WTC11 (cell line): ENCODE data around the gene MIPOL1. TPM values are rescaled to one million over a fixed set of nuclear protein-coding genes. Genes with fewer than 3 reads are reported as not detected.

Experiments
- ATAC-seq: fragments of 200-7000 bp; cut with Tn5 transposase; 2 replicates; pipeline ENCODE4 v1.10.0; 2021; ENCODE audit warnings: mild to moderate bottlenecking, moderate library complexity
- CTCF ChIA-PET: fragments of 300-600 bp; sonication (Branson Sonifier 250); formaldehyde crosslinking; loops from one replicate; lab custom pipeline; 2021; ENCODE audit warnings: antibody characterized with exemption; lab: Charles Lee
- POLR2A ChIA-PET: fragments of 350-600 bp; sonication (Branson Sonifier 250); formaldehyde crosslinking; loops from one replicate; lab custom pipeline; 2021; ENCODE audit warnings: antibody characterized with exemption; lab: Charles Lee
- DNase-seq: peaks from one replicate; pipeline ENCODE4 v3.0.0; 2021; ENCODE audit warnings: low spot score
- H3K27ac Mint-ChIP-seq: 2 replicates; pipeline ENCODE4 v1.8.0; 2021; ENCODE audit warnings: mixed read lengths
- H3K27me3 Mint-ChIP-seq: 2 replicates; pipeline ENCODE4 v1.8.0; 2021; ENCODE audit warnings: low read depth, mild to moderate bottlenecking, moderate library complexity, mixed read lengths
- H3K36me3 Mint-ChIP-seq: 2 replicates; pipeline ENCODE4 v1.8.0; 2021; ENCODE audit warnings: mixed read lengths
- H3K4me1 Mint-ChIP-seq: 2 replicates; pipeline ENCODE4 v1.8.0; 2022; ENCODE audit warnings: mixed read lengths
- H3K4me3 Mint-ChIP-seq: 2 replicates; pipeline ENCODE4 v1.8.0; 2021; ENCODE audit warnings: mild to moderate bottlenecking, moderate library complexity, mixed read lengths
- H3K9me3 Mint-ChIP-seq: 2 replicates; pipeline ENCODE4 v1.8.0; 2021; ENCODE audit warnings: mixed read lengths
- ARID4B ChIP-seq: sonication (generic); formaldehyde crosslinking; IDR thresholded peaks from 2 replicates; pipeline ENCODE4 v1.8.0; 2023; ENCODE audit warnings: missing genetic modification reagents, mild to moderate bottlenecking, borderline replicate concordance
- ATF1 ChIP-seq: sonication (generic); formaldehyde crosslinking; IDR thresholded peaks from 2 replicates; pipeline ENCODE4 v1.8.1; 2023; ENCODE audit warnings: mild to moderate bottlenecking, moderate library complexity, missing genetic modification reagents
- CREM ChIP-seq: sonication (generic); formaldehyde crosslinking; IDR thresholded peaks from 2 replicates; pipeline ENCODE4 v1.8.1; 2022; ENCODE audit warnings: mild to moderate bottlenecking, missing genetic modification reagents, moderate library complexity
- FOXK1 ChIP-seq: sonication (generic); formaldehyde crosslinking; IDR thresholded peaks from 2 replicates; pipeline ENCODE4 v1.8.0; 2022; ENCODE audit warnings: mild to moderate bottlenecking, moderate library complexity, missing genetic modification reagents
- FOXP1 ChIP-seq: sonication (generic); formaldehyde crosslinking; IDR thresholded peaks from 2 replicates; pipeline ENCODE4 v1.8.0; 2022; ENCODE audit warnings: missing genetic modification reagents, mild to moderate bottlenecking, moderate library complexity, borderline replicate concordance
- FOXP4 ChIP-seq: sonication (generic); formaldehyde crosslinking; IDR thresholded peaks from 2 replicates; pipeline ENCODE4 v1.8.0; 2022; ENCODE audit warnings: mild to moderate bottlenecking, missing genetic modification reagents
- GABPB1 ChIP-seq: sonication (generic); formaldehyde crosslinking; IDR thresholded peaks from 2 replicates; pipeline ENCODE4 v1.8.1; 2023; ENCODE audit warnings: mild to moderate bottlenecking, missing genetic modification reagents
- IRF2 ChIP-seq: sonication (generic); formaldehyde crosslinking; IDR thresholded peaks from 2 replicates; pipeline ENCODE4 v1.8.0; 2022; ENCODE audit warnings: low read depth, missing genetic modification reagents, borderline replicate concordance
- MLX ChIP-seq: sonication (generic); formaldehyde crosslinking; IDR thresholded peaks from 2 replicates; pipeline ENCODE4 v1.8.1; 2023; ENCODE audit warnings: mild to moderate bottlenecking, missing genetic modification reagents, moderate library complexity
- MYBL2 ChIP-seq: sonication (generic); formaldehyde crosslinking; IDR thresholded peaks from 2 replicates; pipeline ENCODE4 v1.8.1; 2023; ENCODE audit warnings: mild to moderate bottlenecking, moderate library complexity, missing genetic modification reagents
- NFYB ChIP-seq: sonication (generic); formaldehyde crosslinking; conservative IDR thresholded peaks from 2 replicates; pipeline ENCODE4 v1.8.0; 2022; ENCODE audit warnings: low read depth, missing genetic modification reagents
- NR1H2 ChIP-seq: sonication (generic); formaldehyde crosslinking; IDR thresholded peaks from 2 replicates; pipeline ENCODE4 v1.9.0; 2021; ENCODE audit warnings: mild to moderate bottlenecking, moderate library complexity, missing genetic modification reagents
- PREB ChIP-seq: sonication (generic); formaldehyde crosslinking; IDR thresholded peaks from 2 replicates; pipeline ENCODE4 v1.8.1; 2022; ENCODE audit warnings: mild to moderate bottlenecking, missing genetic modification reagents, moderate library complexity, borderline replicate concordance
- RORB ChIP-seq: fragments of 250-450 bp; sonication (Bioruptor Pico); IDR thresholded peaks from 2 replicates; pipeline ENCODE4 v1.9.0; 2021; ENCODE audit warnings: mild to moderate bottlenecking
- SP1 ChIP-seq: sonication (generic); formaldehyde crosslinking; conservative IDR thresholded peaks from 2 replicates; pipeline ENCODE4 v1.8.1; 2022; ENCODE audit warnings: missing genetic modification reagents
- TCF7 ChIP-seq: sonication (generic); formaldehyde crosslinking; IDR thresholded peaks from 2 replicates; pipeline ENCODE4 v1.8.0; 2022; ENCODE audit warnings: mild to moderate bottlenecking, low read depth, missing genetic modification reagents, moderate library complexity
- TEAD1 ChIP-seq: sonication (generic); formaldehyde crosslinking; IDR thresholded peaks from 2 replicates; pipeline ENCODE4 v1.8.0; 2022; ENCODE audit warnings: mild to moderate bottlenecking, missing genetic modification reagents
- ZBTB43 ChIP-seq: sonication (generic); formaldehyde crosslinking; IDR thresholded peaks from 2 replicates; pipeline ENCODE4 v1.8.1; 2023; ENCODE audit warnings: mild to moderate bottlenecking, missing genetic modification reagents
- ZNF416 ChIP-seq: fragments of 250-450 bp; sonication (Bioruptor Pico); IDR thresholded peaks from 2 replicates; pipeline ENCODE4 v1.9.0; 2021; ENCODE audit warnings: mild to moderate bottlenecking, inconsistent platforms
- ZNF423 ChIP-seq: fragments of 250-450 bp; sonication (Bioruptor Pico); IDR thresholded peaks from 2 replicates; pipeline ENCODE4 v2.1.2; 2022; ENCODE audit warnings: mild to moderate bottlenecking, moderate library complexity
- ZNF425 ChIP-seq: fragments of 250-450 bp; sonication (Bioruptor Pico); conservative IDR thresholded peaks from 2 replicates; pipeline ENCODE4 v1.9.0; 2021; ENCODE audit warnings: mild to moderate bottlenecking
- total RNA-seq: library from RNA; stranded (reverse); gene quantifications from 3 replicates; pipeline ENCODE4 v1.2.3, GENCODE V29; 2021

Gene MIPOL1
- total RNA-seq, 1 experiment from 2014 or later: 13.1 TPM

GRCh38 chr14:37545174-37545573 lies 347.4 kb downstream of the MIPOL1 start:
- POLR2A ChIA-PET: no interaction called here
- H3K4me3 Mint-ChIP-seq: no peak overlapping the region
- CTCF ChIA-PET: no interaction called here
- no peak overlapping the region for H3K27ac Mint-ChIP-seq
- no peaks in the 10 kb centered on the region for H3K9me3 Mint-ChIP-seq
- no peaks in the 10 kb centered on the region for H3K4me1 Mint-ChIP-seq
- no peak for ATAC-seq
- TF ChIP-seq SP1 (CRISPR knock-in tag): no peak
- TF ChIP-seq ZNF423: no peak
- no peak for TF ChIP-seq MYBL2 (CRISPR knock-in tag)
- no peak for TF ChIP-seq NFYB (CRISPR knock-in tag)
- TF ChIP-seq NR1H2 (CRISPR knock-in tag): no peak
- no peak for TF ChIP-seq ZNF425 (CRISPR knock-in tag)
- TF ChIP-seq TCF7: no peak
- no peak for TF ChIP-seq ATF1
- no peak for TF ChIP-seq FOXP1 (CRISPR knock-in tag)
- TF ChIP-seq FOXP4 (CRISPR knock-in tag): no peak
- no peak for TF ChIP-seq ZBTB43 (CRISPR knock-in tag)
- no peak for TF ChIP-seq ARID4B (CRISPR knock-in tag)
- no peaks in the 10 kb centered on the region for H3K36me3 Mint-ChIP-seq
- DNase-seq: no peak
- H3K27me3 Mint-ChIP-seq: no peaks in the 10 kb centered on the region

- Mint-ChIP-seq H3K27me3 (no peaks in the 10 kb centered on the region), H3K9me3 (no peaks in the 10 kb centered on the region), H3K4me1 (no peaks in the 10 kb centered on the region), H3K36me3 (no peaks in the 10 kb centered on the region), H3K27ac (no peak overlapping the region), H3K4me3 (no peak overlapping the region)
- ChIA-PET CTCF (no interaction called here), POLR2A (no interaction called here)
- ATAC-seq: no peak; the same call in 1 of the 2 replicates
- no peak for DNase-seq
- TF ChIP-seq CREM (no peak), GABPB1 (CRISPR knock-in tag) (peak; percentile 79; the same call in 1 of the 2 replicates), IRF2 (no peak), FOXK1 (CRISPR knock-in tag) (no peak), MLX (no peak), ZNF416 (CRISPR knock-in tag) (no peak), TEAD1 (CRISPR knock-in tag) (no peak), PREB (CRISPR knock-in tag) (peak; percentile 41; the same call in 1 of the 2 replicates), RORB (CRISPR knock-in tag) (peak; percentile 85; the same call in 1 of the 2 replicates)
Observed at GRCh38 chr14:37546621-37547447, 349.1 kb downstream of the MIPOL1 start.
